Calu3 (cell line): ENCODE measurements around the gene PGF. TPM values are rescaled to one million over a fixed set of nuclear protein-coding genes. Genes with fewer than 3 reads are reported as not detected.

ENCODE experiments used
- BruUV-seq: library from RNA; stranded (reverse); fragments of 400-500 nt; replicated peaks from 2 replicates; lab custom pipeline; 2021; lab: Mats Ljungman, UMichigan
- CTCF ChIA-PET: fragments of 300-600 bp; sonication (Branson Sonifier 250); formaldehyde crosslinking; loops from one replicate; lab custom pipeline; 2022; ENCODE audit warnings: antibody characterized with exemption; lab: Charles Lee
- DNase-seq: peaks from one replicate; pipeline ENCODE4 v3.0.0; 2022
- H3K27ac Mint-ChIP-seq: one replicate; pipeline ENCODE4 v1.8.0; 2022; ENCODE audit warnings: mixed read lengths; ENCODE audit not compliant: unreplicated experiment
- H3K27me3 Mint-ChIP-seq: one replicate; pipeline ENCODE4 v1.8.0; 2022; ENCODE audit warnings: mixed read lengths; ENCODE audit not compliant: unreplicated experiment
- H3K36me3 Mint-ChIP-seq: one replicate; pipeline ENCODE4 v1.8.0; 2022; ENCODE audit warnings: mild to moderate bottlenecking, moderate library complexity, mixed read lengths; ENCODE audit not compliant: insufficient read depth, unreplicated experiment
- H3K4me1 Mint-ChIP-seq: one replicate; pipeline ENCODE4 v1.8.0; 2022; ENCODE audit warnings: mild to moderate bottlenecking, low read depth, mixed read lengths; ENCODE audit not compliant: unreplicated experiment
- H3K4me3 Mint-ChIP-seq: one replicate; pipeline ENCODE4 v1.8.0; 2022; ENCODE audit warnings: mild to moderate bottlenecking, low read depth, moderate library complexity, mixed read lengths; ENCODE audit not compliant: unreplicated experiment
- H3K9me3 Mint-ChIP-seq: one replicate; pipeline ENCODE4 v1.8.0; 2022; ENCODE audit warnings: low read depth, mixed read lengths; ENCODE audit not compliant: unreplicated experiment
- CTCF ChIP-seq: fragments of 200-600 bp; IDR thresholded peaks from one replicate; pipeline ENCODE4 v1.8.0; 2022; ENCODE audit warnings: antibody characterized with exemption; ENCODE audit not compliant: unreplicated experiment
- intact Hi-C: fragments of 100-400 bp; cut with micrococcal nuclease; formaldehyde crosslinking; loops from one replicate; pipeline ENCODE4 v1.10.0; 2022; ENCODE audit not compliant: unreplicated experiment
- total RNA-seq: library from RNA; stranded (reverse); gene quantifications from 2 replicates; pipeline ENCODE4 v1.2.3, GENCODE V29; 2022

The PGF gene
- total RNA-seq, 1 experiment from 2014 or later, result 2.1 TPM

- no peak for DNase-seq
- Mint-ChIP-seq H3K36me3 (no peaks in the 10 kb centered on the region), H3K4me1 (no peaks in the 10 kb centered on the region), H3K27me3 (no peaks in the 10 kb centered on the region), H3K27ac (no peak overlapping the region), H3K4me3 (no peak overlapping the region), H3K9me3 (no peaks in the 10 kb centered on the region)
- BruUV-seq, result no TSS peak
- intact Hi-C loops, result no loop called here
- CTCF ChIA-PET, result no interaction called here
- TF ChIP-seq CTCF, result no peak
Measured at GRCh38 chr14:74978416-74978947, 23.1 kb upstream of the PGF start.

- BruUV-seq, result no TSS peak
- CTCF ChIA-PET, result no interaction called here
- H3K9me3 Mint-ChIP-seq, result no peaks in the 10 kb centered on the region
- H3K27me3 Mint-ChIP-seq, result no peaks in the 10 kb centered on the region
- H3K36me3 Mint-ChIP-seq, result no peaks in the 10 kb centered on the region
- no peak for TF ChIP-seq CTCF
- H3K4me3 Mint-ChIP-seq, result no peak overlapping the region
- no peaks in the 10 kb centered on the region for H3K4me1 Mint-ChIP-seq
- intact Hi-C loops, result no loop called here
- no peak for DNase-seq
- H3K27ac Mint-ChIP-seq, result no peak overlapping the region
Measured at GRCh38 chr14:74977901-74978385, 22.5 kb upstream of the PGF start.

GRCh38 chr14:74977164-74977900 is 21.9 kb upstream of the PGF start:
- Mint-ChIP-seq H3K4me3 (no peak overlapping the region), H3K9me3 (no peaks in the 10 kb centered on the region), H3K4me1 (no peaks in the 10 kb centered on the region), H3K36me3 (no peaks in the 10 kb centered on the region), H3K27me3 (no peaks in the 10 kb centered on the region), H3K27ac (no peak overlapping the region)
- no peak for DNase-seq
- CTCF ChIA-PET, result no interaction called here
- no peak for TF ChIP-seq CTCF
- intact Hi-C loops, result no loop called here
- BruUV-seq, result no TSS peak

- Mint-ChIP-seq H3K9me3 (no peaks in the 10 kb centered on the region), H3K4me1 (no peaks in the 10 kb centered on the region), H3K36me3 (no peaks in the 10 kb centered on the region), H3K27ac (no peak overlapping the region), H3K27me3 (no peaks in the 10 kb centered on the region), H3K4me3 (no peak overlapping the region)
- no TSS peak for BruUV-seq
- TF ChIP-seq CTCF, result no peak
- CTCF ChIA-PET, result no interaction called here
- intact Hi-C loops, result no loop called here
- DNase-seq, result no peak
Measured at GRCh38 chr14:74976264-74977113, 21.1 kb upstream of the PGF start.
